ENCODE data around the gene PLA2G4F. TPM values are rescaled to one million over a fixed set of nuclear protein-coding genes. Genes with fewer than 3 reads are reported as not detected.

The PLA2G4F gene
- total RNA-seq, 4 donors from 2014 or later: not detected

DNA sequence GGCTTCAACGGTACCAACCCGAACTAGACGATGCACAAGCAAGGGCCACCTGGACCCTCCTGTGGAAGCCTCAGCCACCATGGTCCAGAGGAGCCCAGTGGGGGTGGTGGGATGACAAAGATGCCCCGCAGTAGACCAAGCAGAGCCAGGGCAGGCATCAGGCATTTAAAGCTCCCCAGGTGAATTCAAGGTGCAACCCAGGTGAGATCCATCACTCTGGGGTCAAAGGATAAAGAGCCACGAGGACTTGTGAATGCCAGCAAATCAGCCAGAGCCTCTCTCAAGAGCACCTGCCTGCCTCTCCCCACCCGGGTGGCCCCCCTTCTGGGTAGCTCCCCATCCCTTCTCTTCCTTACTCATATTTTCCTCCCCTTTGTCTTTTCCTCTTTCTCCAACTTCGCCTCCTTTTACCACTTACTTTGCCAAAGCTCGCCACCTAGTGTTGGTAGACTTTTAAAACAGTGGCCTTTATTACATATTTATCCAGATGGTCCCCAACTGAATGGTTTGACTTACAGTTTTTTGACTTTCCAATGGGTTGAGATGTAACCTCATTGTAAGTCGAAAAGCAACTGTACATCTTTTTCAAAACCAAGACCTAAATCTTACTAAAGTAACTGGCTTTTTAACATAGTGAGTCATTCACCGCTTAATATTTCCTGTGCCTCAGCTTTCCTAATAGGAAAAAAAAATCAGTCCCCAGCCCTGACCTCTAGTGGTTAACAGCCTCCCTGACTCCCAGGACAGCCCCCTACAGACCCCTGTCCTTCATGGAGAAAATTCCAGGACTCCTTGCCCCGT, 18.8 kb downstream of the PLA2G4F start:
- TF ChIP-seq, protein P1, sequence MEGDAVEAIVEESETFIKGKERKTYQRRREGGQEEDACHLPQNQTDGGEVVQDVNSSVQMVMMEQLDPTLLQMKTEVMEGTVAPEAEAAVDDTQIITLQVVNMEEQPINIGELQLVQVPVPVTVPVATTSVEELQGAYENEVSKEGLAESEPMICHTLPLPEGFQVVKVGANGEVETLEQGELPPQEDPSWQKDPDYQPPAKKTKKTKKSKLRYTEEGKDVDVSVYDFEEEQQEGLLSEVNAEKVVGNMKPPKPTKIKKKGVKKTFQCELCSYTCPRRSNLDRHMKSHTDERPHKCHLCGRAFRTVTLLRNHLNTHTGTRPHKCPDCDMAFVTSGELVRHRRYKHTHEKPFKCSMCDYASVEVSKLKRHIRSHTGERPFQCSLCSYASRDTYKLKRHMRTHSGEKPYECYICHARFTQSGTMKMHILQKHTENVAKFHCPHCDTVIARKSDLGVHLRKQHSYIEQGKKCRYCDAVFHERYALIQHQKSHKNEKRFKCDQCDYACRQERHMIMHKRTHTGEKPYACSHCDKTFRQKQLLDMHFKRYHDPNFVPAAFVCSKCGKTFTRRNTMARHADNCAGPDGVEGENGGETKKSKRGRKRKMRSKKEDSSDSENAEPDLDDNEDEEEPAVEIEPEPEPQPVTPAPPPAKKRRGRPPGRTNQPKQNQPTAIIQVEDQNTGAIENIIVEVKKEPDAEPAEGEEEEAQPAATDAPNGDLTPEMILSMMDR (IDR thresholded peaks at IDR 0.05; ENCODE audit: low read depth): no peak

DNA sequence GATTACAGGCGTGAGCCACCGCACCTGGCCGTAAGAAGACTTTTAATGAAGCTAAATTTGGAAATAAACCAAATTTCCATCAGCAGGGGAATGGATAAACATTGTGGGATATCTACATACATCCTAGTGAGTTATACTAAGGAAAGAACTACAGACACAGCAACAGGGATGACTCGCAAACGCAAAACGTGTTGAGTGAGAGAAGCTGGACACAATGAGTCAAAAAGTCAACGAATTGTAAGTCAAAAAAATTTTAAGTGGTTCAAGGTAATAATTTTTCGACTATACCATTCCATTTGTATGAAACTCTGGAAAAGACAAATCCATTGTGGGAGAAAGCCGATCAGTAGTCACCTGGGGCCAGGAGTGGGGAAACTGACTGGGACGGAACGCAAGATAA, 19.9 kb downstream of the PLA2G4F start:
- TF ChIP-seq, protein P1 (IDR thresholded peaks at IDR 0.05; ENCODE audit: low read depth): no peak

DNA sequence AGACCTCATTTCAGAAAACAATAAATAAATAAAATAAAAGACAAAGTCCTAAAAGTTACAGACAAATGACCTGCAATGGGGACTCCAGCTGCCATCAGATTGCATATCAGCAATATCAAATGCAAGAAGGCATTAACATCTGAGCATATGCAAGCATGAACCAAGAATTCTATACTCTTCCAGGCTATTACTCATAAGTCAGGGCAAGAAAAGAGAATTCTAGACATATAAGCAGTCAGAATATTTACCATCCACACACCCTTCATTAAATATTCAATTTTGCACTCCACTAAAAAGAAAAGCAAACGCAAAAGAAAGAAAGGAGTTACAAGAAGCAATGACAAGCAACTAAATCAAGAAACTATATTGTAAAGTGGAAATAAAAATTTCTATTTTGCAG, 21.1 kb downstream of the PLA2G4F start:
- TF ChIP-seq, protein P1 (IDR thresholded peaks at IDR 0.05; ENCODE audit: low read depth): no peak

DNA sequence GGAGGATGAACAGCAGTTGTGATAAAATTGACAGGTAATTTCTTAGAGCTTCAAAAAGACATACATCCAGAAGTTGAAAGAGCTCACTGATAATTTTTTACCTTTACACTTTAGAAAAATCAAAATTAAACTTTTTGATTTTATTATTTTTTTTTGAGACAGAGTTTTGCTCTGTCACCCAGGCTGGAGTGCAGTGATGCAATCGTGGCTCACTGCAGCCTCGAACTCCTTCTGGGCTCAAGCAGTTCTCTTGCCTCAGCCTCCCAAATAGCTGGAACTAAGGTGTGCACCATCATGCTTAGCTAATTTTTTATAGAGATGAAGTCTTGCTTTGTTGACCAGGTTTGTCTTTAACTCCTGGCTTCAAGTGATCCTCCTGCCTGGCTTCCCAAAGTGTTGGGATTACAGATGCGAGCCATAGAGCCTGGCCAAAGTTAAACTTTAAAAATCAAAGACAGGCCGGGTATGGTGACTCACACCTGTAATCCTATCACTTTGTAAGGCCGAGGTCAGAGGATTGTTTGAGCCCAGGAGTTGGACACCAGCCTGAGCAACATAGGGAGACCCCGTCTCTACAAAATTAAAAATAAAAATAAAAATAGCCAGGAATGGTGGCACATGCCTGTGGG, 21.7 kb downstream of the PLA2G4F start:
- TF ChIP-seq, protein P1 (IDR thresholded peaks at IDR 0.05; ENCODE audit: low read depth): no peak

DNA sequence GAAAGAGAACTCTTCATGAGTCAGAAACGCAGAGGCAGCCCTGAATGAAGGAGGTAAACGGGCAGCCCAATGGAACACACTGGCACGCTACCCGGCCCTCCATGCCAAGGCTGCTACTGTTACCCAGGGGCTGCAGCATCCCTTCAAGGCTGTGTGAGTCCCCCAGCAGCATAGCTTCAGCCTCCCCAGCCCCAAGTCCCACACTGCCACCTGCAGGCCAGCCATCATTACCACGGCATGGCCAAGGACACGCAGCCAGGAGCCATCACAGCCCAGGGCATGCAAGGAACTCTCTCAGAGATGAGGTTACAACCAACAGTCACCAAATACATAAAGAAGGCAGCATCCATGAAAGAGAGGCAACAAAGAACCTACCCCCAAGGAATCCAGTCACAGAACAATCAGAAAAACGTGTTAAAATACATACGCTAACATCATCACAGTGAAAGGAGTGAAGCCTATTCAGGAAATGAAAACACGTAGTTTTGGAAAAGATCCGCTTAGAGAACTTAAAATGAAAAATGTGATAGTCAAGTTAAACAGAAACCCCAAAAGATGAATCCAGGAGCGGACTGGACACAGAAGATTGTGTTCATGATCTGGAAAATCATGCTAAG, 22.4 kb downstream of the PLA2G4F start:
- TF ChIP-seq, protein P1 (IDR thresholded peaks at IDR 0.05; ENCODE audit: low read depth): no peak

DNA sequence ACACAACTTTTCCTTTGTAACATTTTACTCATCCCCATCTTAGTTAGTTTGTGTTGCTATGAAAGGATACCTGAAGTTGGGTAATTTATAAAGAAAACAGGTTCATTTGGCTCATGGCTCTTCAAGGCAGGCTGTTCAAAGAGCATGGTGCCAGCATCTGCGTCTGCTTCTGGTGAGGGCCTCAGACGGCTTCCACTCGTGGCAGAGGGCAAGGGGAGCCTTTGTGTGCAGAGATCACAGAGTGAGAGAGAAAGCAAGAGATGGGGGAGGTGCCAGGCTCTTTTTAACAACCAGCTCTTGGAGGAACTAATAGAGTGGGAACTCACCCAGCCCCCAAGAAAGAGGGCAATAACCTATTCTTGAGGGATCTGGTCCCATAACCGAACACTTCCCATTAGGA, 23.1 kb downstream of the PLA2G4F start:
- TF ChIP-seq, protein P1 (IDR thresholded peaks at IDR 0.05; ENCODE audit: low read depth): no peak

Data from subcutaneous adipose tissue (tissue), 4 donors.